GM19238 (cell line): ENCODE measurements around the gene PLCD1.
"Not testable (repeated sequence)": the region's sequence is repeated elsewhere in the genome, so short reads cannot be mapped to it uniquely, and the experiment has no call there.

Source experiments
- DNase-seq: peaks from one replicate; pipeline ENCODE4 v3.0.0; 2011; ENCODE audit warnings: low spot score; ENCODE audit not compliant: insufficient read length

Gene PLCD1

DNA sequence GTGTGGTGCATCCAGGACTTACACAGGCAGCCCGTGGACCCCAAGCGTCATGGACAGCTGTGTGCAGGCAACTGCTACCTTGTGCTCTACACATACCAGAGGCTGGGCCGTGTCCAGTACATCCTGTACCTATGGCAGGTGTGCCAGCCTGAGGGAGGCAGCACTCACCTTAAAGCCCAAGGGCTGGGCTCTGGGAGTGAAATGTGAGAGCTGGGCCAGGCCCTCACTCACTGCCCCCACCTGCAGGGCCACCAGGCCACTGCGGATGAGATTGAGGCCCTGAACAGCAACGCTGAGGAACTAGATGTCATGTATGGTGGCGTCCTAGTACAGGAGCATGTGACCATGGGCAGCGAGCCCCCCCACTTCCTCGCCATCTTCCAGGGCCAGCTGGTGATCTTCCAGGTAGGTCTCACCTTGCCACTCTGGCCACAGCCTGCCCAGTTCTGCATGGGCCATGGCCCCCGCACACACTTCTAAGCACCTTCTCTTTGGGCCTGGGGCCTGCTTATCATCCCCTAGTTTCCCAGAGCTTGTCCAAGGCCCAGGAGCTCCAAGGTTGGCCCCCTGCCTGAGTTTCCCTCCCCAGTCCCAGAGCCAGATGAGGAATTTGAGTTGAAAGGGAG, 27.9 kb downstream of the PLCD1 start:
- DNase-seq = no peak

- DNase-seq = no peak
These were observed 28.4 kb downstream of the PLCD1 start for GRCh38 chr3:38000965-38001455.

DNA sequence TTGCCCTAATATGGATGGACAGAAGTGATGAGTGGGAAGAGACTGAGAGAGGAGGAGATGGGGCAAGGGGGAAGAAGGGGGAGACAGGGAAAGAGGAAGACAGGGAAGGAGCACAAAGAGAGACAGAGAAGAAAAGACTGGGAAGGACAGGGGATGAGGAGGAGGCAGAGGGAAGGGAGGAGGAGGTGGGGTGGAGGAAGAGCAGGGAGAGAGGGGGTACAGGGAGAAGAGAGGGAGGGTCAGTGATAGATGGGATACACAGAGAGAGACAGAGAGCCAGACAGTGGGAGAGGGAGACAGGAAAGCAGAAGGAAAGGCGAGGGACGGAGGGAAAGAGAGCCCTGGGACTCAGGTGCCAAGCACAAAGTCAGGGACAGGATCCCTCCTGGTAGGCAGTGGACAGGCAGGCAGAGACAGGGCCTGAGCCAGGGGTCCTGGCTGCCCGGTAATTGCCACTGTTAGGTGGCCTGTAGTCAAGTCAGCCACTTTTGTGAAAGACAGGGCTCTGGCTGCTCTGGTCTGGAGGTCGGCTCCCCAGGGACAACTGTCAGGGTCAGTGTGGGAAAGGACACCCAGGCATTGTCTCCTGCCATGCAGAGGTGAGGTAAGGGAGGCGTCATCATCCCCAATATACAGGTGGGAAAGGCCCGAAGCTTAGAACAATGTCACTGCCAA, 29.1 kb downstream of the PLCD1 start:
- no peak for DNase-seq

DNA sequence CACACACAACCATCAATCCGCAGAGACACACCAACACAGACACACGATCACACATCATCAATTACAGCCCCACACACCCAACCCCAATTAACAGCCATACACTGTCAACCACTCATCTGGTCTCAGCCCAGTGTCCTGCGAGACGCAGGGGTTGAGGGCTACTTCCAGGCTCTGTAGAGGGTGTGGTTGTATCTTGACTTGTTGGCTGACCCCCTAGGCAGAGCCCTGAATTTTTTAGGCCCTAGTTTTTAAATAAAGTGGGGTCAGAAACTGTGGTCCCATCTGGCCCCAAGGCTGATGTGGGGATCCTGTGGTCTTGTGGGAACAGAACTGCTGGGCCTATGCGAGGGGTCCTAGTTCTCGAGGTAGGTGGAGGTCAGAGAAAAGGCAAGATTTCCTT, 29.6 kb downstream of the PLCD1 start:
- no peak for DNase-seq

DNA sequence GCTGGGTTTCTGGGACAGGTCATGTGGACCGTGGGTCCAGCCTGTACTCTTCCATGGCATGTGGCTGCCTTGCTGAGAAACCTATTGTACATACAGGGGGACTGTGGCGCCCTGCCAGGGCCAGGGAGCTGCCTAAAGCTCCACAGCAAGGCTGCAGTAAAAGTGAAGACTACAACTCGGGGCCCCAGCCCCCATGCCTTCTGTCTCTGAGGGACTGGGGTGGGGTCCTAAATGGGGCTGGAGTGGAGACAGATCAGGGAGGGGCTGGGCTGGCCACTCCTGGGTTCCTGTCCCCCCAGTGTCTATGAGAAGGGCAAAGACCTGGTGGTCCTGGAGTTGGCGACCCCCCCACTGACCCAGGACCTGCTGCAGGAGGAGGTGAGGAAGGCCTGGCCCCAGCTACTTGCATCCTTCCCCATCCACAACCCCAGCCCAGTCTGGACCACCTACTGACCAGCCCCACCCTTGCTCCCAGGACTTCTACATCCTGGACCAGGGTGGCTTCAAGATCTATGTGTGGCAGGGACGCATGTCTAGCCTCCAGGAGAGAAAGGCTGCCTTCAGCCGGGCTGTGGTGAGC, 31.6 kb downstream of the PLCD1 start:
- no peak for DNase-seq

DNA sequence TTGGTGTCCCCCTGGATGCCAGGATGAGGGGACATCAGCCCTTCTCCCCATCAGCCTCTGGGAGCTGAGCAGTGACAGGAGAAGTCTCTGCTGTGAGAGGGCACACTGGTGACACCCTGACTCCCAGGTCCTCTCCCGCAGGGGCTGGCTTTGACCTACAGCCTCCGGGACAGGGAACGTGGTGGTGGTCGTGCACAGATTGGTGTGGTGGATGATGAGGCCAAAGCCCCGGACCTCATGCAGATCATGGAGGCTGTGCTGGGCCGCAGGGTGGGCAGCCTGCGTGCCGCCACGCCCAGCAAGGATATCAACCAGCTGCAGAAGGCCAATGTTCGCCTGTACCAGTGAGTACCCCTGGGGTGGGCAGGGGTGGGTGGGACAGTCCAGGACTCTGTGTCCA, 32.1 kb downstream of the PLCD1 start:
- DNase-seq = no peak

- DNase-seq = peak; percentile 67
These were observed 32.6 kb downstream of the PLCD1 start for GRCh38 chr3:37996785-37997301.

DNA sequence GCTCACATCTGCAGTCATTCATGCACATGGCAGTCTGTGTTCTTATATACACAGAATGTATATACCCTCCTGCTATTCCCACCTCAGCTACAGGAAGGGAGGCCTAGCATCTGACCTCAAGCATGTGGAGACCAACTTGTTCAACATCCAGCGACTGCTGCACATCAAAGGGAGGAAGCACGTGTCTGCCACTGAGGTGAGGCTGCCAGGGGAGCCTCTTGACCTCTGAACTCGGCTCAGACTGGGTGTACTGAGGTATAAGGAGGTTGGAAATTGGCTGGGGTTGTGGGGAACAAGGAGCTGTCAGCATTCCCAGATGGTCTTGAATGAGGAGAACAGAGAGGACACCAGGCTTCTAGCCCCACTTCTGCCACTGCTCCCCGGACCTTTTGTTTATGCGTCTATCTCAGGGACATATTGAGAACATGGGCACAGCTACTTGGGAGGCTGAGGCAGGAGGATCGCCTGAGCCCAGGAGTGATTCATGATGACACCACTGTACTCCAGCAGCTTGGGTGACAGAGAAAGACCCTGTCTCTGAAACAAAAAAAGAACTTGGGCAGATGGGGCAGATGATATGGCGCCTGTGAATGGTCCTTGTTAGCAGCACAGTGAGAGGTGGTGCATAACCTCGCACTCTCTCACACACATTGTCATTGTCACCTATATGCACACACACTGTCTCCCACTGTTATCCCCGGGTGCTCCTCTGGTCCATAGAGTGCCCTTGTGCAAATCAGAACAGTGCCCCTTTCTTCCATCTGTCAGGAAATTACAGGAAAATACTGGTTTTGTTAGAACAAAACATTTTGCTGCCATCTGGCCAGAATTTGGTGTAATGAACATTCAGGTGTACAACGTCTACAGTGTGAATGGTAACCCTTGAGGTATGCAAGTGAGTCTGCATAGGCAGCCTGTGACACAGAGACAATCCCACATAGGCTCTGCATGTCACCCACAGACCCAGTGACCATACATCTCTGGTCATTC, 33.5 kb downstream of the PLCD1 start:
- DNase-seq = no peak

GRCh38 chr3:37994639-37994972, 34.8 kb downstream of the PLCD1 start:
- DNase-seq = no peak

DNA sequence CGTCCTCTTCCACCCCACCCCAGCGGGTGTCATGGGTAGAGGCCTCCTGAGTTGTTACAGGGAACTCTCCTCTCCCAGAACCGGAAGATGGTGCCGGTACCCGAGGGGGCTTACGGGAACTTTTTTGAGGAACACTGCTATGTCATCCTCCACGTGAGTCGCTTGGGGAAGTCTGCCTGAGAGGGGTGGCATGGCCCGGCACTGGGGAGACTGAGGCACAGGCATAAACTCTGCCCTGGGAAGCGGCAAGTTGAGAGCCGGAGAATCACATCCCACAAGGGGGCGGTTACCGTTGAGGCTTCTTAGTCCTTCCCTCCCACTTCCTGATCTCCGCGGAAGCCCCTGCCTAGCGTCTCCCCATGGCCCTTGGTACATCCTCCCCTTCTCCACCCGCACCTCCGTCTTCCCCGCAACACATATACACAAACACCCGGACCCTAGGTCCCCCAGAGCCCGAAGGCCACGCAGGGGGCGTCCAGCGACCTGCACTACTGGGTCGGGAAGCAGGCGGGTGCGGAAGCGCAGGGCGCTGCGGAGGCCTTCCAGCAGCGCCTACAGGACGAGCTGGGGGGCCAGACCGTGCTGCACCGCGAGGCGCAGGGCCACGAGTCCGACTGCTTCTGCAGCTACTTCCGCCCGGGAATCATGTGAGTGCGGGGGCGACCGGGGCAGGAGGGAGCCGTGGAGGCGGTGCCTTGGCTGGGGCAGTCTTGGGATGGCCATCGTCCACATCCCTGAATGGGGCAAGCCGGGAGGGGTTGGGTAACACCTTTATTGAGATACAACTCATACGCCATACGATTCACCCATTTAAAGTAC, 35.4 kb downstream of the PLCD1 start:
- DNase-seq = peak; percentile 71

- no peak for DNase-seq
These were observed 36.0 kb downstream of the PLCD1 start for GRCh38 chr3:37993460-37993819.

DNA sequence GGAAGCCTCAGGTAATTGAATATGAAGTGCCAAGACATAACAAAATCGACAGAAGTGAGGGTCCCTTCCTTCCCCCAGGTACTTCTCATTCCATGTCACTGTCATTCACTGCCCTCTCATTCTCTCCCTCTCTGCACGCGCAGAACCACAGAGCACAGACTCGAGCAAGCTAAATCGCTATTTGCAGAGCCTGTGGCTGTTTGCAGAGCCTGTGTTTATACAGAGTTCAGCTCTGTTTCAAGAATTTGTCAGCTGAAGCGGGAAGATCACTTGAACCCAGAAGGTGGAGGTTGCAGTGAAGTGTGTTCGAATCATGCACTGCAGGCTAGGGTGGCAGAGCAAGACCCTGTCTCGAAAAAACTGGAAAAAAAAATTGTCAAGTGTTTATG, 36.4 kb downstream of the PLCD1 start:
- no peak for DNase-seq

GRCh38 chr3:37992271-37993066, 37.0 kb downstream of the PLCD1 start:
- DNase-seq = no peak

DNA sequence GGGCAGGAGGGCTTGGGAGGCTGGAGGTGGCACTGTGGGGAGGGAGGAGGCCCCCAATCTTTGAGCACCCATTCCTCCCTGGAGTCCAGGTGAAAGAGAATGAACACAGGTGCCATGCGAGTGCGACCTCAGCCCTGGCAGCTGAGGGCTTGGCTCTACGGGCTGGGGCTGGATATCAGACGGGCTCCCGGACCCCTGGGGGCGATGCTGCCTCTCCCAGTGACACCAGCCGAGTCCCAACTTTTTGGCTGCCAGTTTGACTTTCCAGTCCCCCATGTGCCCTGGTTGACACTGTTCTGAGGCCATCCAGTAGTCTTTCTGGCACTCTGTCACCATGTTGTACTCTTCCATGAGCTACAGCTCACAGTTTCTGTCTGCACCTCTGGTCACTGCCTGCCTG, 37.6 kb downstream of the PLCD1 start:
- DNase-seq = no peak

DNA sequence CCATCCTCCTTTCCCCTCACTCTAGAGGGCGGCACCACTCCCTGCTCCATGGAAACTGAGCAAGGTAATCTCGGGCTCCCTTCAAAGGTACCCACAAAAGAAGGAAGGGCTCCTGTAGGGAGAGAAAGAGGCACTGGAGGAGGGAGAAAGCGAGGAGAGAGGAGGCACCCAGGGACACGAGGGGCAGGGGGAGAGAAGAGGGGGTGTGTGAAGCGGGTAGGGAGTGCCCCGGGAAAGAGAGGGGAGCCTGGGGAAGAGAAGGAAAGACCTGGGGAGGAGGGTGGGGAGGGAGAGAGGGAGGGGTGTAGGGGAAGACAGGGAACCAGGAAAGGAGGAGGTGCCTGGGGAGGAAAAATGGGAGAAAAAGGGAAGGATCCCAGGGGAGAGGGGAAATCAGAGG, 38.3 kb downstream of the PLCD1 start:
- DNase-seq = no peak

GRCh38 chr3:37990527-37990926, 38.9 kb downstream of the PLCD1 start, which contains the start of gene VILL:
Gene VILL (plus strand): TSS chr3:37990786. CDS start chr3:37993673, 2,887 bp downstream.
- no peak for DNase-seq

DNA sequence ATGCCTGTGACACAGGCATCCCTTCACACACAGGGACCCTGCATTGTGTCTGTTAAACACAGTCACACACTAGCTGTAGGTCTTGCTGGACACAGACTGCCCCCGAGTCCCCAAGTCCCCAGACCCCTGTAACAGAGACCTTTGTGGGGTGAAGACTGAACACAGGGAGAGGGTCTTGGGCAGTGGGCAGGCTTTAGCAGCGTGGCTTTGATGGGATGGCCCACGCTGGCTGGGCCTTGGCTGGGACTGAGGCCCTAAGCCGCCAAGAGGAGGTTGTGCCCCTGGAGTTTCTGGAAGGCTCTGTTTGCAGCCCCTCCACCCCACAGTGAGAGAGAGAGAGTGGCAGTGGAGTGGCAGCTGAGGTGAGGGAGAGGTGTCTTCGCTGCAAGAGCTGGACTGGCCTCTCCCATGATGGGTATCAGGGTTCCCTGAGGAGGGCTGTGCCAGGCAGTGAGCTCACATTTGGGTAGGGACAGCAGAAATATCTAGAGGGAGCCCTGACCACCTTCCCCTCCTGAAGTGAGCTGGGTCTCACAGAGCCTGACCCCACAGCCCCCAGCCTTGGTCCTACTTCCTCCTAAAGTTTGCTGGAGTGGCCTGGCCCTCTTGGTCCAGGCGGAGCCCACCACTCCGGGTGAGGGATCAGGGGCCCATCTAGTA, 39.5 kb downstream of the PLCD1 start:
- DNase-seq = no peak

DNA sequence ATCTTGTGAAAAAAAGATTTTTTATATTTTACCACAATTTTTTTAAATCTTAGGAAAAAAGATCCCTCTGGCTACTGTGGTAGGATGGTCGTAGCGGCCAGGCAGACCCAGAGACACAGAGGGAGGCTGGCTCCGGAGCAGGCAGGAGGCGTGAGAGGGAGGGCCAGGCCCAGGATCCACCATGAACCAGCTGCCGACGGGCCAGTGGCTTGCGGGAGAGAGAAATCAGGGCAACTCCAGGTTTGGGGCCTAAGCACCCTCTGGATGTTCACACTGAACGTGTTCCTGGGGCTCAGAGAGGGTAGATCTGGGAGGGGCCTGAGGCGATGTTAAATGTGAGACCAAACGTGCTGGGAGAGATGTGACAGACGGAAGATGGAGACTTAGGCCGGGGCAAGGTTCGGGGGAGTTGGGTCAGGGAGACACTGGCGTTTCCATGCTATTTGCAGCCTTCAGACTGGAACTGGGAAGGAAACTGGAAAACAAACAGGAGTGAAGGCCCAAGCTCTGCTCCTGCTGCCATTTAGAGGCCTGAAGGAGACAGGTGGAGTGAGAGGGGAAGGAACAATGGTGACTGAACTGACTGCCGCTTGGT, 40.4 kb downstream of the PLCD1 start:
- DNase-seq = no peak

DNA sequence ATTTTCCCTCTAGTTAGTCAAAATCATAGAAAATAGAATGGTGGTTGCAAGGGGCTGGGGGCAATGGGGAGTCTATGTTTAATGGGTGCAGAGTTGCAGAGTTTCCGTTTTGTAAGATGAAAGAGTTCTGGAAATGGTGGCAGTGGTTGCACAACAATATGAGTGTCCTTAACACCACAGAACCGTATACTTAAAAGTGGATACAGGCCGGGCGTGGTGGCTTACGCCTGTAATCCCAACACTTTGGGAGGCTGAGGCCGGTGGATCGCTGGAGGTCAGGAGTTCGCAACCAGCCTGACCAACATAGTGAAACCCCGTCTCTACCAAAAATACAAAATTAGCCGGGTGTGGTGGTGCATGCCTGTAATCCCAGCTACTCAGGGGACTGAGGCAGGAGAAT, 41.1 kb downstream of the PLCD1 start:
- not testable (repeated sequence) for DNase-seq
